ENCODE measurements around the gene CLCF1. TPM values are rescaled to one million over a fixed set of nuclear protein-coding genes. Genes with fewer than 3 reads are reported as not detected.

Gene CLCF1
- total and polyA plus RNA-seq, 10 of the 15 experiments (the other 5 are each of a cell fraction or from before 2014, with no cell fraction given), result 0.16 to 2.1 (median 0.63) TPM; not detected in 1

GRCh38 chr11:67366961-67367760 lies 6.2 kb downstream of the CLCF1 start:
- ATAC-seq, result no peak
- H3K36me3 ChIP-seq (ENCODE audit: control insufficient read depth in 2 of 2, insufficient read depth in 2 of 2, low read length in 1 of 2), result no peaks in the 10 kb centered on the region
- no peak overlapping the region for H3K27ac ChIP-seq (ENCODE audit: control insufficient read depth, insufficient read depth)
- ChIA-PET SMC1A (ENCODE audit: uncharacterized antibody, unreplicated experiment) (interaction anchor here (21.3 kb wide), 1 partner anchor 11 kb away, joined by 646 read pairs; the partner anchor contains the start of gene POLD4), CTCF (interaction anchor here (25.5 to 26.2 kb wide), 2 partner anchors 6 to 13 kb away, joined by 1301 read pairs; partner anchors contain the start of genes CLCF1, POLD4 and RAD9A), RAD21 (ENCODE audit: unreplicated experiment) (interaction anchor here (0.7 to 0.8 kb wide), 2 partner anchors 11 to 15 kb away, joined by 3 read pairs; no protein-coding TSS in a partner anchor), POLR2A (interaction anchor here (0.5 to 5.1 kb wide), 2 partner anchors 12 to 224 kb away, joined by 3 to 42 read pairs; partner anchors contain the start of gene POLD4)
- no peak overlapping the region for H3K4me2 ChIP-seq (ENCODE audit: control insufficient read depth, insufficient read depth)
- TF ChIP-seq, protein P1, sequence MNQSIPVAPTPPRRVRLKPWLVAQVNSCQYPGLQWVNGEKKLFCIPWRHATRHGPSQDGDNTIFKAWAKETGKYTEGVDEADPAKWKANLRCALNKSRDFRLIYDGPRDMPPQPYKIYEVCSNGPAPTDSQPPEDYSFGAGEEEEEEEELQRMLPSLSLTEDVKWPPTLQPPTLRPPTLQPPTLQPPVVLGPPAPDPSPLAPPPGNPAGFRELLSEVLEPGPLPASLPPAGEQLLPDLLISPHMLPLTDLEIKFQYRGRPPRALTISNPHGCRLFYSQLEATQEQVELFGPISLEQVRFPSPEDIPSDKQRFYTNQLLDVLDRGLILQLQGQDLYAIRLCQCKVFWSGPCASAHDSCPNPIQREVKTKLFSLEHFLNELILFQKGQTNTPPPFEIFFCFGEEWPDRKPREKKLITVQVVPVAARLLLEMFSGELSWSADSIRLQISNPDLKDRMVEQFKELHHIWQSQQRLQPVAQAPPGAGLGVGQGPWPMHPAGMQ (IDR thresholded peaks at IDR 0.05; ENCODE audit: borderline replicate concordance), result no peak
- TF ChIP-seq NFIC (IDR thresholded peaks at IDR 0.05; ENCODE audit: low read depth, low read length), result no peak
- TF ChIP-seq ZNF622 (IDR thresholded peaks at IDR 0.05), result no peak
- TF ChIP-seq NBN (IDR thresholded peaks at IDR 0.05), result no peak
- no peak for TF ChIP-seq MYC (IDR thresholded peaks at IDR 0.05; ENCODE audit: insufficient read depth, insufficient read length, insufficient replicate concordance, low read length, severe bottlenecking)
- DNase-seq (ENCODE audit: low read depth, low spot score), result no peak
- intact Hi-C loops (cut with micrococcal nuclease; ENCODE audit: unreplicated experiment), result no loop called here
- 85% methylated on average over 18 of the region's 25 CpGs for WGBS (ENCODE audit: insufficient coverage, insufficient replicate concordance, low lambda C conversion rate, missing lambda C conversion rate)
- BruUV-seq (replicated peaks), result no TSS peak
- H3K9ac ChIP-seq (ENCODE audit: control insufficient read depth, insufficient read depth, low read length), result no peak overlapping the region
- peaks cover 8% of the 10 kb centered on the region; the same call in 1 of the 2 replicates for H4K20me1 ChIP-seq (ENCODE audit: control insufficient read depth, insufficient read depth)
- no peak overlapping the region for H2AFZ ChIP-seq (ENCODE audit: control insufficient read depth, low read depth, low read length)
- H3K27me3 ChIP-seq (replicated peaks in 1 of 2; ENCODE audit: control insufficient read depth in 2 of 2, insufficient read depth in 2 of 2, low read length in 1 of 2), result peaks cover 1 to 4% of the 10 kb centered on the region in 2 experiments; a peak in 3 of 4 replicates
- no peak overlapping the region for H3K4me3 ChIP-seq
- no peaks in the 10 kb centered on the region for H3K9me3 ChIP-seq (replicated peaks; ENCODE audit: control insufficient read depth, insufficient read depth, low read length)
- H3K79me2 ChIP-seq (ENCODE audit: control insufficient read depth, insufficient read depth, low read length), result no peaks in the 10 kb centered on the region
- H3K4me1 ChIP-seq (ENCODE audit: control insufficient read depth, insufficient read depth, low read length), result peaks cover 18% of the 10 kb centered on the region
- in situ Hi-C loops (cut with MboI), result no loop called here
- FAIRE-seq, result no peak
